CD14-positive monocyte (primary cell): Measurements from ENCODE around the gene DRD2. TPM values are rescaled to one million over a fixed set of nuclear protein-coding genes. Genes with fewer than 3 reads are reported as not detected.

Experiments used
- DNase-seq, 3 donors: peaks; one replicate each; pipeline ENCODE4 v3.0.0-alpha.2; 2011 to 2022
- H2AFZ ChIP-seq: 2 replicates; pipeline ENCODE4 v1.6.0; 2012; ENCODE audit warnings: mild to moderate bottlenecking, low read depth, low read length, inconsistent platforms; ENCODE audit not compliant: insufficient read depth, poor library complexity, severe bottlenecking
- H3K27ac ChIP-seq, 2 donors: 1 replicate in 1 of 2; 2 replicates in 1 of 2; pipeline ENCODE4 v1.5.1; 2012 to 2013; ENCODE audit warnings: low read length in 2 of 2, control low read depth in 1 of 2, inconsistent platforms in 1 of 2, low read depth in 1 of 2, mild to moderate bottlenecking in 1 of 2
- H3K27me3 ChIP-seq, 2 donors: one replicate each; pipeline versions ENCODE4 v1.6.0 to v1.6.1; 2011 to 2013; ENCODE audit warnings: low read length in 2 of 2; ENCODE audit not compliant: control insufficient read depth in 2 of 2, insufficient read depth in 2 of 2
- H3K36me3 ChIP-seq, 2 donors: replicated peaks in 1 of 2; 1 replicate in 1 of 2; 2 replicates in 1 of 2; pipeline versions ENCODE4 v1.5.1 to v1.6.1; 2012 to 2013; ENCODE audit warnings: low read length in 2 of 2, control low read depth in 1 of 2, inconsistent platforms in 1 of 2, mild to moderate bottlenecking in 1 of 2; ENCODE audit not compliant: insufficient read depth in 2 of 2, control insufficient read depth in 1 of 2
- H3K4me1 ChIP-seq, 2 donors: 1 replicate in 1 of 2; 2 replicates in 1 of 2; pipeline versions ENCODE4 v1.5.1 to v1.6.1; 2012 to 2013; ENCODE audit warnings: low read length in 2 of 2, control low read depth in 1 of 2, inconsistent platforms in 1 of 2, mild to moderate bottlenecking in 1 of 2, moderate library complexity in 1 of 2; ENCODE audit not compliant: insufficient read depth in 2 of 2, control insufficient read depth in 1 of 2
- H3K4me2 ChIP-seq: replicated peaks from 2 replicates; pipeline ENCODE3; 2012; ENCODE audit warnings: low read length, moderate library complexity, mild to moderate bottlenecking; ENCODE audit not compliant: poor library complexity, severe bottlenecking; ENCODE audit errors: extremely low read depth
- H3K4me3 ChIP-seq, 3 experiments: fragments of 200-600 bp in 1 of 3; sonication (generic) in 1 of 3; replicated peaks in 1 of 3; 1 replicate in 2 of 3; 2 replicates in 1 of 3; pipeline ENCODE4 v1.5.1; 2011 to 2013; ENCODE audit warnings: low read length in 3 of 3, mild to moderate bottlenecking in 3 of 3, control low read depth in 2 of 3, low read depth in 2 of 3, inconsistent platforms in 1 of 3, moderate library complexity in 1 of 3
- H3K79me2 ChIP-seq: 2 replicates; pipeline ENCODE4 v1.6.0; 2012; ENCODE audit warnings: mild to moderate bottlenecking, control low read depth, inconsistent platforms, low read length, moderate library complexity; ENCODE audit not compliant: insufficient read depth
- H3K9ac ChIP-seq: 2 replicates; pipeline ENCODE4 v1.6.0; 2017; ENCODE audit warnings: low read length, mild to moderate bottlenecking; ENCODE audit not compliant: insufficient read depth, poor library complexity, severe bottlenecking
- H3K9me3 ChIP-seq, 2 donors: replicated peaks in 1 of 2; 1 replicate in 1 of 2; 2 replicates in 1 of 2; pipeline versions ENCODE4 v1.5.1 to v1.6.1; 2012 to 2013; ENCODE audit warnings: low read length in 2 of 2, control low read depth in 1 of 2; ENCODE audit not compliant: control insufficient read depth in 1 of 2, insufficient read depth in 1 of 2
- H4K20me1 ChIP-seq: 2 replicates; pipeline ENCODE4 v1.6.0; 2012; ENCODE audit warnings: mild to moderate bottlenecking, low read length, control low read depth, moderate library complexity; ENCODE audit not compliant: insufficient read depth
- H3K27ac Mint-ChIP-seq, 7 donors: one replicate each; pipeline ENCODE4 v1.8.0; 2020; ENCODE audit warnings: mild to moderate bottlenecking in 7 of 7, mixed read lengths in 7 of 7, moderate library complexity in 6 of 7, inconsistent platforms in 2 of 7
- H3K27me3 Mint-ChIP-seq, 3 donors: one replicate each; pipeline ENCODE4 v1.8.0; 2021 to 2022; ENCODE audit warnings: low read depth in 3 of 3, mild to moderate bottlenecking in 3 of 3, mixed read lengths in 3 of 3, moderate library complexity in 3 of 3, inconsistent platforms in 1 of 3
- H3K36me3 Mint-ChIP-seq, 2 donors: one replicate each; pipeline ENCODE4 v1.8.0; 2020; ENCODE audit warnings: mixed read lengths in 2 of 2, inconsistent platforms in 1 of 2, mild to moderate bottlenecking in 1 of 2
- H3K4me1 Mint-ChIP-seq: one replicate; pipeline ENCODE4 v1.8.0; 2020; ENCODE audit warnings: mild to moderate bottlenecking, mixed read lengths
- H3K4me3 Mint-ChIP-seq, 2 donors: one replicate each; pipeline ENCODE4 v1.8.0; 2020; ENCODE audit warnings: mild to moderate bottlenecking in 2 of 2, mixed read lengths in 2 of 2, moderate library complexity in 1 of 2
- H3K9me3 Mint-ChIP-seq, 7 donors: one replicate each; pipeline ENCODE4 v1.8.0; 2020 to 2022; ENCODE audit warnings: mixed read lengths in 7 of 7, mild to moderate bottlenecking in 6 of 7, moderate library complexity in 6 of 7, inconsistent platforms in 2 of 7
- CTCF ChIP-seq: fragments of 200-600 bp; IDR thresholded peaks from one replicate; pipeline ENCODE4 v1.8.0; 2022; ENCODE audit warnings: antibody characterized with exemption, mild to moderate bottlenecking
- WGBS: methylation state at CpG from one replicate; pipeline ENCODE4 v1.1.5; 2013; ENCODE audit warnings: missing lambda C conversion rate; ENCODE audit not compliant: insufficient coverage; 5-methylcytosine and 5-hydroxymethylcytosine counted together
- intact Hi-C, 2 donors: fragments of 100-400 bp; cut with micrococcal nuclease; formaldehyde crosslinking; loops; one replicate each; pipeline versions ENCODE4 v1.15.0 to v1.15.1; 2023
- polyA plus RNA-seq, 3 donors: library from polyadenylated mRNA; depleted of rRNA in 1 of 3; unstranded in 2 of 3; stranded (reverse) in 1 of 3; fragments of 300-500 nt in 2 of 3; fragments of >200 nt in 1 of 3; fragmentation: Illumina TruSeq in 2 of 3; gene quantifications; 1 replicate in 2 of 3; 2 replicates in 1 of 3; pipeline ENCODE4 v1.2.3, GENCODE V29; 2012 to 2021

DRD2 gene
- polyA plus RNA-seq, 3 donors = not detected

- intact Hi-C loops = no loop called here
- Histone ChIP-seq H3K4me2 (no peak overlapping the region), H2AFZ (no peak overlapping the region), H3K9ac (no peak overlapping the region), H3K4me1 (no peaks in the 10 kb centered on the region), H3K27me3 (no peaks in the 10 kb centered on the region), H3K36me3 (no peaks in the 10 kb centered on the region), H4K20me1 (no peaks in the 10 kb centered on the region), H3K9me3 (no peaks in the 10 kb centered on the region), H3K27ac (no peak overlapping the region), H3K4me3 (no peak overlapping the region), H3K79me2 (no peaks in the 10 kb centered on the region)
- peaks cover 0 to 8% (median 3%) of the 10 kb centered on the region in 3 donors for H3K27me3 Mint-ChIP-seq
- no peak for DNase-seq
- H3K4me1 Mint-ChIP-seq = no peaks in the 10 kb centered on the region
- no peaks in the 10 kb centered on the region for H3K36me3 Mint-ChIP-seq
- H3K4me3 Mint-ChIP-seq = no peak overlapping the region
- TF ChIP-seq CTCF = no peak
- H3K9me3 Mint-ChIP-seq = no peaks in the 10 kb centered on the region
- H3K27ac Mint-ChIP-seq = no peak overlapping the region
- WGBS = 88% methylated on average over 19 of the region's 24 CpGs
These were observed 76.3 kb downstream of the DRD2 start for GRCh38 chr11:113398669-113399430.

GRCh38 chr11:113397821-113398220, 77.4 kb downstream of the DRD2 start:
- peaks cover 0 to 5% (median 0%) of the 10 kb centered on the region in 3 donors for H3K27me3 Mint-ChIP-seq
- Histone ChIP-seq H3K36me3 (no peaks in the 10 kb centered on the region), H3K27me3 (no peaks in the 10 kb centered on the region), H2AFZ (no peak overlapping the region), H3K4me2 (no peak overlapping the region), H3K79me2 (no peaks in the 10 kb centered on the region), H3K27ac (no peak overlapping the region), H3K9me3 (no peaks in the 10 kb centered on the region), H4K20me1 (no peaks in the 10 kb centered on the region), H3K9ac (no peak overlapping the region), H3K4me1 (no peaks in the 10 kb centered on the region), H3K4me3 (no peak overlapping the region)
- no peak for DNase-seq
- TF ChIP-seq CTCF = no peak
- intact Hi-C loops = no loop called here
- H3K9me3 Mint-ChIP-seq = no peaks in the 10 kb centered on the region
- H3K4me3 Mint-ChIP-seq = no peak overlapping the region
- 100% methylated on average over 1 of the region's 4 CpGs for WGBS
- H3K4me1 Mint-ChIP-seq = no peaks in the 10 kb centered on the region
- no peaks in the 10 kb centered on the region for H3K36me3 Mint-ChIP-seq
- H3K27ac Mint-ChIP-seq = no peak overlapping the region
